Measurements from ENCODE around the gene LY9.

LY9 gene

DNA sequence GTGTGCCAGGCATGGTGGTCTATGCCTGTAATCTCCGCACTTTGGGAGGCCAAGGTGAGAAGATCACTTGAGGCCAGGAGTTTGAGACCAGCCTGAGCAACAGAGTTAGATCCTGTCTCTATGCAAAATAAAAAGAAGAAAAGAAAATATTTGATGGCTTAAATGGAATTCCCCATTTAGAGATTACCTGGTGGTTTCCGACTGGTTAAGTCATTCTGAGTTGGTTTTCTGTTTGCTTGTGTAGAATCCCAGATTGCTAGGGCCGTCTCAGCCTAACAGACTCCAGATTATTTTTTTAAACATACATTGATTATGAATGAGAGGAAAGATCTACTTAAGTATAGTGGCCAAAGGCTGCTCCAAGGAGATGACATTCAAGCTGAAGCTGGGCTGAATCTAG, 22.9 kb upstream of the LY9 start:
- Histone ChIP-seq H3K4me3 (ENCODE audit: low read length) (no peak overlapping the region), H3K27ac (ENCODE audit: low read length) (no peak overlapping the region), H3K4me1 (ENCODE audit: control insufficient read depth, insufficient read depth, low read length) (no peaks in the 10 kb centered on the region), H3K9me3 (ENCODE audit: control insufficient read depth, insufficient read depth, low read length) (no peaks in the 10 kb centered on the region), H3K36me3 (ENCODE audit: control insufficient read depth, insufficient read depth, low read length) (no peaks in the 10 kb centered on the region), H3K27me3 (ENCODE audit: control insufficient read depth, insufficient read depth, low read length) (no peaks in the 10 kb centered on the region)
- WGBS (ENCODE audit: insufficient coverage, insufficient read length) = no CpG with 5 or more reads among the region's 3 CpGs
- no peak for DNase-seq (ENCODE audit: low read depth, low spot score)

DNA sequence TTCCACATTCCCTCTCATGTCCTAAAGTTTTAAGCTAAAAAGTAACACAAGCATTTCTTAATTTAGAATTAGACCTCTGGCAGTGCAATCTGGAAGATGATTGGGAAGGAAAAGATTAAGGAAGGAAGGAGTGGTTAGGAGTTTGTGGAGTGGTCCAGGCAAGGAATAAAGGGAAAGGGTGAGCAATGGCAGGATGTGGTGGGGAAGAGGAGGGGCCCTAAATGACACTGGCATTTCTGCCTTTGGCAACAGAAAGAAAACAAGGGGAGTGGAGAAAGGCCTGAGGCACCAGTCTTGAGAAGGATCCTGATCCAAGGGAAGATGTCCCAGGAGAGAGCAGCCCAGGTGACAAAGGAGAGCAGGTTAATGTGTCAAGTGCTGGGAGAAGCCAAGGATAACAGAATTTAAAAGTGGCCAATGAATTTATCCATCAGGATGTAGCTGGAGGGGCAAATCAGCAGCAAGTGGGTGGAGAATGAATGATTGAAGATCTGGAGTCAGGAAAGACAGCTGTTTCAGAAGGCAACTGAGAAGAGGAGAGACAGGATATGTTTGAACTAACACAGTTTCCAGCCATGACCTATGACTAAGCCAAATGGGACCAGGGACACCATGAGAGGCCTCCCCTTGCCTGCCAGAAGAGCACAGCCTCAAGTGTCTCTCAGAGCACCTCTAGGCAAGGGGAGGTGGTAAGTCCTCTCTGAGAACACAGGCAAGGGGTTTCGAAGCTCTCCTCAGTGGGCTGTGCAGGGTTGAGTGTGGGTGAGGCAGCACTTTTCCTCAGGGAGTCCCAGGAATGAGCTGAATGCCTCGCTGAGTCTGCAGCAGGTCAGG, 20.9 kb upstream of the LY9 start:
- H3K4me1 ChIP-seq (ENCODE audit: control insufficient read depth, insufficient read depth, low read length) = no peaks in the 10 kb centered on the region
- no peak for DNase-seq (ENCODE audit: low read depth, low spot score)
- H3K27me3 ChIP-seq (ENCODE audit: control insufficient read depth, insufficient read depth, low read length) = no peaks in the 10 kb centered on the region
- H3K27ac ChIP-seq (ENCODE audit: low read length) = no peak overlapping the region
- H3K4me3 ChIP-seq (ENCODE audit: low read length) = no peak overlapping the region
- no peaks in the 10 kb centered on the region for H3K36me3 ChIP-seq (ENCODE audit: control insufficient read depth, insufficient read depth, low read length)
- WGBS (ENCODE audit: insufficient coverage, insufficient read length) = no CpG with 5 or more reads among the region's 2 CpGs
- H3K9me3 ChIP-seq (ENCODE audit: control insufficient read depth, insufficient read depth, low read length) = no peaks in the 10 kb centered on the region

DNA sequence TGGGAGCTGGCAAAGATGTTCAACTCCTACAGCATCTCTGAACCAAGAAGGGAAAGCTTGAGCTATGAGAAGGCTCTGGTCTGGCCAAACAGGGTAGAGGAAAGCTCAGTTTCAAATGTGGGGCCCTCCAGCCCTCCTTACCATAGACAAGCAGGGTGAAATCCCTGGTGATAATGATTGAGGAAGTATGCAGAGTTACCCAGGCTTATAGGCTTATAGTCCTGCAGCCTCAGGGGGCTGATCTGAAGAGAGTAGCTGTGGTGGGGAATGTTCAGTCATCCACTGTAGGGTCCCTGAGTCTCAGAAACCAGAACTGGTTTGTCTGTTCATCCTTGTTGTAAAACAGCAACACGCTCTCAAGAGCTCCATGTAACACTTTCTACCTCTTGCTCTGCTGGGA, 19.8 kb upstream of the LY9 start:
- H3K4me1 ChIP-seq (ENCODE audit: control insufficient read depth, insufficient read depth, low read length) = no peaks in the 10 kb centered on the region
- no CpG with 5 or more reads among the region's 1 CpG for WGBS (ENCODE audit: insufficient coverage, insufficient read length)
- H3K9me3 ChIP-seq (ENCODE audit: control insufficient read depth, insufficient read depth, low read length) = no peaks in the 10 kb centered on the region
- H3K27ac ChIP-seq (ENCODE audit: low read length) = no peak overlapping the region
- no peak for DNase-seq (ENCODE audit: low read depth, low spot score)
- H3K27me3 ChIP-seq (ENCODE audit: control insufficient read depth, insufficient read depth, low read length) = no peaks in the 10 kb centered on the region
- no peak overlapping the region for H3K4me3 ChIP-seq (ENCODE audit: low read length)
- H3K36me3 ChIP-seq (ENCODE audit: control insufficient read depth, insufficient read depth, low read length) = no peaks in the 10 kb centered on the region

DNA sequence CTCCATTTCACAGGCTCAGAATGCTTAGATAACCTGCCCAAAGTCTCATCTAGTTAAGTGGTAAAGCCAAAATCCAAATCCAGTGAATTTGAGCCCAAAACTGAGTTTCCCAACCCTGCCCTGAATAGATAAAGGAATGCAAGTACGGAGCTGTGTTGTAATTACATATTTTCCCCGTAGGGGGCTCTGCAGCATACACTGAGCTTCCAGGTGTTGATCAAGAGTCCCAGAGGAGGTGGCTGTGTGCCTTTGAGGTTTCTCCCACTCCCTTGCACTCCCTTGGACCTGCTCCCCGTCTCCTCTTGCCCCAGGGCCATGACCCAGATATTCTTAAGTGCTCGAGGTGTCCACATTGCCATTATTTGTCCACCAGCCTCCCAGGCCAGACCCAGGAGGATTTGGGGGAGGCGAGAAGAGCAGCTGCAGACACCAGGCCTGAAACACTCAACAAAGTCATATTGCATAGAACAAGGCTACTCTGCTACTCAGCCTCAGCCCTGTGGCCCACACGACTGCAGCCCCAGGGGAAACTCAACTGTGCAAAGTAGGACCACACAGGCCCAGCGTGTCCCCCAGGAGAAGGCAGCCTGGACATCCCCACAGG, 18.4 kb upstream of the LY9 start:
- H3K4me1 ChIP-seq (ENCODE audit: control insufficient read depth, insufficient read depth, low read length) = no peaks in the 10 kb centered on the region
- WGBS (ENCODE audit: insufficient coverage, insufficient read length) = no CpG with 5 or more reads among the region's 7 CpGs

DNA sequence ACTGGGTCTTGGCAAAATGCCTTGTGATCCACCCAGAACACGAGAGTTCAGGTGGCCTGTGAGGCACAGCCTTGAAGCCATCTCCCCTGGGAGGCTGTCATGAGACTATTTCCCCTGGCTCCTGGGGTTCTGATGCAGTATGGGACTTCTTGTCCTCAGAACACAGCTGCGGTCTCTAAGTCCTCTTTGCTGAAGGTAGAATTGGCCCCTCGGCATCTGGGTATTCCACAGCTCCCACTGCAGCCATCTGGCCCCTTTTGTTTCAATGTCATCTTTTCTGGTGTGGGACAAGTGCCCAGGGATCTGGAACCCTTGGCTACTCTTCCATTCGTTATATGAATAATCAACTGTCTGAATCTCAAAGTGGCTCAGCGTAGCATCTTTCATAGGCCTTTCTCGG, 17.0 kb upstream of the LY9 start:
- WGBS (ENCODE audit: insufficient coverage, insufficient read length) = no CpG with 5 or more reads among the region's 6 CpGs
- Histone ChIP-seq H3K36me3 (ENCODE audit: control insufficient read depth, insufficient read depth, low read length) (no peaks in the 10 kb centered on the region), H3K9me3 (ENCODE audit: control insufficient read depth, insufficient read depth, low read length) (no peaks in the 10 kb centered on the region), H3K4me1 (ENCODE audit: control insufficient read depth, insufficient read depth, low read length) (no peaks in the 10 kb centered on the region), H3K27me3 (ENCODE audit: control insufficient read depth, insufficient read depth, low read length) (no peaks in the 10 kb centered on the region), H3K4me3 (ENCODE audit: low read length) (no peak overlapping the region), H3K27ac (ENCODE audit: low read length) (no peak overlapping the region)
- no peak for DNase-seq (ENCODE audit: low read depth, low spot score)

More for the DNA sequence above, 18.4 kb upstream of the LY9 start:
- H3K36me3 ChIP-seq (ENCODE audit: control insufficient read depth, insufficient read depth, low read length) = no peaks in the 10 kb centered on the region
- H3K9me3 ChIP-seq (ENCODE audit: control insufficient read depth, insufficient read depth, low read length) = no peaks in the 10 kb centered on the region
- no peak overlapping the region for H3K27ac ChIP-seq (ENCODE audit: low read length)
- DNase-seq (ENCODE audit: low read depth, low spot score) = peak; percentile 41
- H3K27me3 ChIP-seq (ENCODE audit: control insufficient read depth, insufficient read depth, low read length) = no peaks in the 10 kb centered on the region
- no peak overlapping the region for H3K4me3 ChIP-seq (ENCODE audit: low read length)

DNA sequence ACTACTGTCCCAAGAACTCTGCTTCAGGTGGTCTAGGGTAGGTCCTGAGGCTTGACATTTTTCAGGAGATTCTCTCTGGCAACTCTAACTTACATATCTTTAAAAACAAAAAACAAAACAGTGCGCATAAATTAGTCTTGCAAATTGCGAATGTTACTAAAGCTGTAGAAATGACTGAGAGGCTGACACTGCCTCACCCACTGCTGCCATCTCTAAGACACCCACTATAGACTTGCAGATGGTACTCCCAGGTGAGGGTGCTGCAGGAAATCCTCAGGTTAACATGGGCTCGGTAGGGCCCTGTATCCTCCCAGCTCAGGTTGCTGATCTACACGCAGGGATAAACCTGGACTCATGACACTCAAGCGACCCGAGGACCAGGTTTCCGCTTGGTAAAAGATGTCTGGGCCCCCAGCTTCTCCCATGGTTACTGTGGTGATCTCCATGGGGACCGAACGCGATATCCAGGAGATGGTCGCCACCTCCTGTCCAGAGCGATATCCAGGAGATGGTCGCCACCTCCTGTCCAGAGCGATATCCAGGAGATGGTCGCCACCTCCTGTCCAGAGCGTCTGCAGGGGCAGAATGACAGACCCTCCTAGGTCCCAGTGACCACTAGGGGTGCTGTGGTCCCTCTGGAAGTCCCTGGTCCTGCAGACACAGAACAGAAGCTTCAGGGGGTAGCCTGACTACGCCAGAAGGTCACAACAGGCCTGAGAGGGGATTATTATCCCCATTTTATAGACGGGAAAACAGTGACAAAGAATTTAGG, 16.2 kb upstream of the LY9 start:
- no CpG with 5 or more reads among the region's 18 CpGs for WGBS (ENCODE audit: insufficient coverage, insufficient read length)
- peak; percentile 43 for DNase-seq (ENCODE audit: low read depth, low spot score)
- no peak overlapping the region for H3K27ac ChIP-seq (ENCODE audit: low read length)
- H3K4me3 ChIP-seq (ENCODE audit: low read length) = no peak overlapping the region
- H3K4me1 ChIP-seq (ENCODE audit: control insufficient read depth, insufficient read depth, low read length) = no peaks in the 10 kb centered on the region
- H3K9me3 ChIP-seq (ENCODE audit: control insufficient read depth, insufficient read depth, low read length) = no peaks in the 10 kb centered on the region
- no peaks in the 10 kb centered on the region for H3K36me3 ChIP-seq (ENCODE audit: control insufficient read depth, insufficient read depth, low read length)
- no peaks in the 10 kb centered on the region for H3K27me3 ChIP-seq (ENCODE audit: control insufficient read depth, insufficient read depth, low read length)

DNA sequence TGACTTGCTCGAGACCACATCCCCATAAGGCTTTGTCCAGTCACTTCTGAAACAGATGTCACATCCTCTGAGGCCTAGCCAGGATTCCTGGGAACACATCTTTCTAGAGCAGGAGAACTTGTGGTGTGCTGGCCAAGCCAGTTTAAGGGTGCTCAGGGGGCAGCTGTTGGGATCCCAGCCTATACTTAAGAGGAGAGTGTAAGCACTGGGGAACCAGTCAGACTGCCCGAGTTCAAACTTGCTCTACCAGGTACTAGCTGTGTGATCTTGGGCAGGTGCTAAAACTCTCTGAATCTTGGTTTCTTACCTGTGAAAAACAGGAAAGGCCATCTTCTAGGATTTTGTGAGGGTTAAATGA, 15.6 kb upstream of the LY9 start:
- DNase-seq (ENCODE audit: low read depth, low spot score) = no peak
- Histone ChIP-seq H3K36me3 (ENCODE audit: control insufficient read depth, insufficient read depth, low read length) (no peaks in the 10 kb centered on the region), H3K4me3 (ENCODE audit: low read length) (no peak overlapping the region), H3K4me1 (ENCODE audit: control insufficient read depth, insufficient read depth, low read length) (no peaks in the 10 kb centered on the region), H3K27me3 (ENCODE audit: control insufficient read depth, insufficient read depth, low read length) (no peaks in the 10 kb centered on the region), H3K9me3 (ENCODE audit: control insufficient read depth, insufficient read depth, low read length) (no peaks in the 10 kb centered on the region), H3K27ac (ENCODE audit: low read length) (no peak overlapping the region)
- WGBS (ENCODE audit: insufficient coverage, insufficient read length) = no CpG with 5 or more reads among the region's 2 CpGs

DNA sequence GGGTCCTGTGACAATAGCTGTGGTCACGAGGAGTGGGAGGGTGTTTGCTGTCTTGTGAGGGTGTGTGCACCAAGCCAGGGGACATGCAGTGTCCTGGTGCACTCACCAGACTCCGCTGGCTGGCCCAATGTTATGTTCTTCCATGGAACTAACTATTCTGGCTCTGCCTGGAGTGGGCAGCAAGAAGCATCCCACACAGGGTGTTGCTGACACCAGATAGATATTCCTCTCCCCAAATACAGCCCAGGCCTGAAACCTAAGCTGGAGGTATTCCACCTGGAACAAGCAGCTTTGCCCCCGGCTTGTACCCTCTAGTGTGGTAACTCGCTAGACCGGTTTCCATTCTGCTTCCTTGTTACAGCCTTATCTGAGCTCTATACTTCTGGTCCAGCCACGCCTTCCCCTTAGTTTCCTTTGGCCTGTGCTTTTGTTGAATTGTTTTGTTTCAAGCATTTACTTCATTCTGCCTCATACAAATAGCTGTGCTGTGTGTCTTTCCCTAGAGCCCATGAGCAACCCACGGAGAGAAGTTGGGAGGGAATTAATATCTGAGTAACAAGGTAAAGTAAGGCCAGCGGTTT, 14.7 kb upstream of the LY9 start:
- no peak overlapping the region for H3K4me3 ChIP-seq (ENCODE audit: low read length)
- no peaks in the 10 kb centered on the region for H3K9me3 ChIP-seq (ENCODE audit: control insufficient read depth, insufficient read depth, low read length)
- WGBS (ENCODE audit: insufficient coverage, insufficient read length) = no CpG with 5 or more reads among the region's 8 CpGs
- no peaks in the 10 kb centered on the region for H3K27me3 ChIP-seq (ENCODE audit: control insufficient read depth, insufficient read depth, low read length)
- no peak for DNase-seq (ENCODE audit: low read depth, low spot score)
- no peaks in the 10 kb centered on the region for H3K36me3 ChIP-seq (ENCODE audit: control insufficient read depth, insufficient read depth, low read length)
- H3K27ac ChIP-seq (ENCODE audit: low read length) = no peak overlapping the region
- no peaks in the 10 kb centered on the region for H3K4me1 ChIP-seq (ENCODE audit: control insufficient read depth, insufficient read depth, low read length)

DNA sequence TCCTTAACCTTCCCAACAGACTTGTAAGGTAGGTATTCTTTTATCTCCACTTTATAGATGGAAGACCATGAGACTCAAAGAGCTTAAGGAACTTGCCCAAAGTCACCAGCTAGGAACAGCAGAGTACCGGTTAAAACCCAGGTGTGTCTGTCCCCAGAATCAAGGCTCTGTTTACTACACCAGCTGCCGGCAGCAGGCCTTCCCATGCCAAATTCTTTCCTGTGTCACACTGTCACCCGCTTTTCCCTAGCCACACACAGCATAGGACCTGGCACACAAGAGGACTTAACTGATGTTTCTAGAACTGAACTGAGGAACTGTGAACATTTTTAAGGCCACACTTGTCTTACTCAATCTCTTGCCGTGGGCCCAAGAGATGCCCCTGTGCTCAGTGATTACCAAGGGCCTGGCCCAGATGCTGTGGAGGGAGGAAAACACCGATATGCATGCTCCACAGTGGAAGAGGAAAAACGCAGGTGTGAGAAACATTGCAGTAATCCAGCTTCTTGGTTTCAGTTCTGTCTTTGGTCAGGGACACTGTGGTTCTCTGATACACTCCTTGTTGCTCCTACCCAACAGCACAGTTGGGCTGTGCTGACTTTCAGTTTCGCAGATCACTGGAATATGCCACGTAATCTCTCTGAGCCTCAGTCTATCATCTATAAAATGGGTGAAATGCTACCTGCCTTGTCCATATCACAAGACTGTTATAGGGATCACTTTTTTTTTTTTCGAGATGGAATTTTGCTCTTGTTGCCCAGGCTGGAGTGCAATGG, 13.9 kb upstream of the LY9 start:
- Histone ChIP-seq H3K4me1 (ENCODE audit: control insufficient read depth, insufficient read depth, low read length) (no peaks in the 10 kb centered on the region), H3K27ac (ENCODE audit: low read length) (no peak overlapping the region), H3K27me3 (ENCODE audit: control insufficient read depth, insufficient read depth, low read length) (no peaks in the 10 kb centered on the region), H3K4me3 (ENCODE audit: low read length) (no peak overlapping the region), H3K9me3 (ENCODE audit: control insufficient read depth, insufficient read depth, low read length) (no peaks in the 10 kb centered on the region), H3K36me3 (ENCODE audit: control insufficient read depth, insufficient read depth, low read length) (no peaks in the 10 kb centered on the region)
- DNase-seq (ENCODE audit: low read depth, low spot score) = no peak
- WGBS (ENCODE audit: insufficient coverage, insufficient read length) = no CpG with 5 or more reads among the region's 9 CpGs
